ENCODE measurements around the gene GET3. TPM values are rescaled to one million over a fixed set of nuclear protein-coding genes. Genes with fewer than 3 reads are reported as not detected.
"Not testable (repeated sequence)": the region's sequence is repeated elsewhere in the genome, so short reads cannot be mapped to it uniquely, and the experiment has no call there.

Gene GET3
- total RNA-seq, 2 experiments from 2014 or later: 67.2 to 68.3 TPM

DNA sequence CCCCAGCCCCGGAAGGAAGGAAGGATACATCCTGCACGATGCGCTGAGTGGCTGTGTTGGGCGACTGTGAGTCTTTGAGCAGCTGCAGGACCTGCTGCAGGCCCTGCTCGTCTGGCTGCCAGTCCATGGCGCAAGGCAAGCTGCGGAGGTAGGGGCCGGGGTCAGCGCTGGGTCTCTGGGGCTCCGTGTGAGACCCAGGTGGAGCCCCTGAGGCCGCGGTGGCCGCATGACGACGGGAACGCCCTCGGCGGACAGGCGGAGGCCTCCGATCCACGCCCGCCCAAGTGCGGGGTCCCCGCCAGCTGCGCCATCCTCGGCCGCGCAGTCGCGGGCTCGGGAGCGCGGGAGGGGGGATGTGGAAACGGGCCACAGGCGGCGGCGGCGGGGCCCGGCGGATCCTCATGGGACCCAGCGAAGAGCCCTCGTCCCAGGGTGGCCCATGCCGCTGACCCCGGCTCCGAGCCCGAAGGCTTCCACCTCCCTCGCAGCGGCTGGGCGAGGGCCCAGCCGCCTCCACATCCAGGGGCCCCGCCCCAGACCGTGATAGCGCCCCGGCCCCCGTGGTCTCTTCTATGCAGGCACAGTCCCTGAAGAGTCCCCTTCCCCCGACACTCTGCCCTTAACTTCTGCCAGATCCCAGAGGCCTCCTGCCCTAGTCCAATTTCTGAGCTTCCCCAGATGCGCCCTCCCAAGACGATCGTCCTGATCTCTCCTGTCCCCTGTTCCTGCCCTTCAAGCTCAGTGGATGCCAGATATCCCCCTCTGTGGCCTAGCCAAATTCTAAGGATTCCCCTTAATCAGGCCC, 16.2 kb upstream of the GET3 start:
- peaks cover 28% of the 10 kb centered on the region for H3K36me3 Mint-ChIP-seq (ENCODE audit: low read depth)
- ChIA-PET POLR2A (no interaction called here), CTCF (interaction anchor here (0.5 to 2.1 kb wide), 3 partner anchors 10 to 170 kb away, joined by 3 to 6 read pairs (median 3); partner anchors contain the start of gene GCDH)
- no peaks in the 10 kb centered on the region for H3K27me3 Mint-ChIP-seq
- H3K27ac Mint-ChIP-seq: peak overlapping the region; percentile 95
- peak overlapping the region; percentile 95 for H3K4me3 Mint-ChIP-seq
- peaks cover 39% of the 10 kb centered on the region for H3K4me1 Mint-ChIP-seq
- peak; percentile 45 for DNase-seq
- no peaks in the 10 kb centered on the region for H3K9me3 Mint-ChIP-seq

DNA sequence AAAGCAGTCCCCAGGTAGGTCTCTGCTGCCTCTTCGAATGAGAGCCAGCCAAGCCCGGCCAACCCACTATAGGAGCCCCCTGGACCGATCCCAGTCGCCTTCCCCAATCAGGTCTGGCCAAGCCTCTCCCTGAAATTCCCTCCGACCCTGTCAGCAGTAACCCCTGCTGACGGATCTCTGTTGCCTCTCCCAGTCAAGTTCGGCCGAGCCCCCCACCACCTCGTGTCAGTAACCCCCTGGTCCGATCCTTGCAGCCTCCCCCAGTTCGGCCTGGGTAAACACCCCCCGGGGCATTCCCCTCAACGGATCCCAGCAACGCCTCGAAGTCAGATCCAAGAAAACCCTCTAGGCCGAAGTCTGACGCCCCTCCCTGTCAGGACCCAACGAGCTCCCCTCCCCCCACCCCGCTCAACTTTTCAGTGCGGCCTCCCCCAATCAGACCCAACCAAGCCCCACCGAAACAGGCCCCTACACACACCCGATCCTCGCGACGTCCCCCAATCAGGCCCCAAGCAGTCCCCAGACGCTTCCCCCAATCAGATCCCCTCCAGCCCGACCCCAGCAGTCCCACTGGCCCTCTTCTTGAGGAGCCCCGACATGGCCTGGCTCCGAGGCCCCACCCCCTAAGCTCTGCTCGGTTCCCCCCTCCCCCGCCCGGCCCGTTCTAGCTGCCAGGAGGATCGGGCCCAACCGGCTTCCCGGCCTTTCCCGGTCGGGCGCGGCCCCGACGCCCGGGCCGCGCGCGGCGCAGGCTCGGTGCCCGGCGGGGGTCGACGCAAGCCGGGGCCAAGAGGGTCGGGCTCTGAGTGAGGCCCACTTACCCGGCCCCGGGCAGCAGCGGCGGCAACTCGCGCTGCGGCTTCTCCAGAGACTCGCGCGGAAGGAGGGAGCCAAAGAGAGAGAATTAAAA, 15.4 kb upstream of the GET3 start:
- ChIA-PET POLR2A (interaction anchor here (1.1 to 1.6 kb wide), 2 partner anchors 12 to 70 kb away, joined by 4 to 8 read pairs; partner anchors contain the start of genes JUNB and TRIR), CTCF (interaction anchor here (0.5 to 2.1 kb wide), 8 partner anchors 8 to 169 kb away, joined by 3 to 6 read pairs (median 3); partner anchors contain the start of gene GCDH)
- Mint-ChIP-seq H3K27me3 (no peaks in the 10 kb centered on the region), H3K27ac (peak overlapping the region; percentile 95), H3K36me3 (ENCODE audit: low read depth) (peaks cover 26% of the 10 kb centered on the region), H3K9me3 (no peaks in the 10 kb centered on the region), H3K4me3 (peak overlapping the region; percentile 95), H3K4me1 (peaks cover 38% of the 10 kb centered on the region)
- DNase-seq: peak; percentile 55

DNA sequence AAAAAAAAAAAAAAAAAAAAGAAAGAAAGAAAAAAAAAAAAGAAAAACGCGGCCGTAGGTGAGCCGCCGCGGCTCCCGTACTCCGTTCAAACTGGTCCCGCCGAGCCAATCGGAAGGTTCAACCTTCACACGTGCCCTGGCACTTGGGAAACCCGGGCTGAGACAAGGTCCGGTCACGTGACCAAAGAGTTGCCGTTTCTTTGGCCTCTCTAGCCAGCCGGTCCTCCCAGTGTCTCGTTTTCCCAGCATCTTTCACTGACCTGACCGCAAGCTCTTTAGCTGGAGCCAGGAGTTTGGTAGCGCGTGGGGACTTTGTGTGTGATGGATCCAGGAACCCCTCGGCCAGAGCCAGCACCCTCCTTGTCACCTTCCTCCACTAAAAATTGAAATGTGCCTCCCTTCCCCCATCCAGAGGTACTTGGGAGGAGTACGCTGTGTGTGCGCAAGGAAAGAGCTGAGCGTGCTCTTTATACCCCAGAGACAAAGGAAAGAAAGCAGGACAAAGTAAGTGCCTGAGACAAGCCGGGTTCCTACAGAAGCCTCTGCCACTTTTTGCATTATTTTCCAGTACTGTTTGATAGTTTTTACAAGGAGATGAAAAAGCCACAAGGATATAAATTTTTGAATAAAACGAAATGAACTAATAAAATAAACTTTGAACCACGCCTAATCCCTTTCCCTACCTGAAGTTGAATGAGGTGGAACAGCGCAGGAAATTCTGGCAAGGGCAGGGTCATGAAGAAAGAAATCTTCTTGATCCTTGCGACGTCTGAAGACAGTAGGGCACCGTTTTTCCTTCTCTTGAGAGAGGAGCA, 14.5 kb upstream of the GET3 start:
- H3K36me3 Mint-ChIP-seq (ENCODE audit: low read depth): peaks cover 27% of the 10 kb centered on the region
- peaks cover 37% of the 10 kb centered on the region for H3K4me1 Mint-ChIP-seq
- ChIA-PET CTCF (interaction anchor here (0.6 to 2.6 kb wide), 10 partner anchors 9 to 74 kb away, joined by 3 to 22 read pairs (median 4); partner anchors contain the start of gene TRIR), POLR2A (interaction anchor here (1.1 to 1.6 kb wide), 3 partner anchors 9 to 69 kb away, joined by 3 to 8 read pairs (median 4); partner anchors contain the start of genes JUNB and TRIR)
- peak overlapping the region; percentile 86 for H3K4me3 Mint-ChIP-seq
- H3K27me3 Mint-ChIP-seq: no peaks in the 10 kb centered on the region
- H3K9me3 Mint-ChIP-seq: no peaks in the 10 kb centered on the region
- peak overlapping the region; percentile 93 for H3K27ac Mint-ChIP-seq
- DNase-seq: peak; percentile 98

DNA sequence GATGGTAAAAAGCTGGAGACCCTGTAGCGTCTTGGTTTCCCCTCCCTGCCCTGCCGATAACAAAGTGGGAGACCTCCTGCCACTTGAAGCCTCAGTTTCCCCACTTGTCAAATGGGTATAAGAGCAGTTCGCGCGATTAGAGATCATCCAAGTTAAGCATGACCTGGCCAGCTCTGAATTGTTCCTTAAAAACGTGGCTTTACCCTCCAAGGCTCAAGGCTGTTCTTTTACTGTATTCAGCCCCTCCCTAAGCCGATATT, 14.0 kb upstream of the GET3 start:
- POLR2A ChIA-PET: interaction anchor here (0.7 to 1.6 kb wide), 3 partner anchors 8 to 11 kb away, joined by 3 to 8 read pairs (median 3); partner anchors contain the start of gene TRIR
- H3K4me1 Mint-ChIP-seq: peaks cover 37% of the 10 kb centered on the region
- CTCF ChIA-PET: interaction anchor here (0.9 to 2.6 kb wide), 7 partner anchors 10 to 74 kb away, joined by 3 to 22 read pairs (median 6); partner anchors contain the start of gene TRIR
- no peaks in the 10 kb centered on the region for H3K9me3 Mint-ChIP-seq
- DNase-seq: no peak
- peak overlapping the region; percentile 93 for H3K27ac Mint-ChIP-seq
- H3K36me3 Mint-ChIP-seq (ENCODE audit: low read depth): peaks cover 28% of the 10 kb centered on the region
- H3K4me3 Mint-ChIP-seq: peak overlapping the region; percentile 86
- H3K27me3 Mint-ChIP-seq: no peaks in the 10 kb centered on the region

DNA sequence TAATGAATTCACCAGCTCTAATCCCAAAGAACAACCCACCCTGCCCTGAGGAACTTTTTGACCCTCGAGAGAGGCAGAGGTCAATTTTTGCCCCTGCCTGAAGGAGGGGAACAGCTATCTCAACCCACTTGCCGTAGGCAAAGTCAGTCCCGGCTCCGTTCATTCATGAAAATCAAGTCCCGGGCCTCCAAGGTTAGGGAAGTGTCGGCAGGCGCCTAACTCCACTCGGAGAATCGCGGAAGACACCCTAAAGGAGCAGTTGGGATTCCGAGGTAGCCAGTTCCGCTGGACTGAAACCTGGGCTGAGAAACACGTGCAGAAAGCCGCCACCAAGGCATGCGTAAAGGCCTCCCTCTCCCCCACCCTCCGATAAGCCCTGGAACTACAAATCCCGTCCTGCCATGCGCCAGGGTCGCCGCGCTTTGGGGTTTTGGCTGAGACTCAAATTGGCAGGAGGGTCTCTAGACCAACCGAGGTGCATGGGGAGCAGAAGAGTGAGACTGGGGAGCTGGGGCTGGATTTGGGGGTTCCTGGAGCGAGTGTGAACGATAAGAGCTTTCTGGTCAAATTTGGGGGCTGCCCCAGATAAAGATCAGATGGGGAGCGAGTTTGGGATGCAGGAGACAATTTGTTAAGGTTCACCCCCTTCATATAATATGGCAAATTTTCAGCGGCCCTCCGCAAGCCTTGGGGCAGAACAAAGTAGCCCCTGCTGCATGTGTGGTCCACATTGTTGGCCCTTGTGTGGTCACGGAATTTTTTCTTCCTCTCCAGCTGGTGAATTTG, 13.5 kb upstream of the GET3 start, which contains the start of gene TNPO2:
TSS of gene TNPO2 (minus strand) at position 292 of the 786 bp plus-strand sequence. CDS start 2,955 bp downstream, outside the sequence.
- peak; percentile 81 for DNase-seq
- H3K27me3 Mint-ChIP-seq: no peaks in the 10 kb centered on the region
- H3K4me3 Mint-ChIP-seq: peak within 1 kb of the TSS; percentile 86
- ChIA-PET POLR2A (interaction anchor here (0.7 to 1.3 kb wide), 2 partner anchors 8 to 10 kb away, joined by 3 read pairs; no protein-coding TSS in a partner anchor), CTCF (interaction anchor here (0.9 to 2.6 kb wide), 9 partner anchors 10 to 124 kb away, joined by 3 to 22 read pairs (median 5); partner anchors contain the start of gene TRIR)
- H3K36me3 Mint-ChIP-seq (ENCODE audit: low read depth): peaks cover 27% of the 10 kb centered on the region
- H3K9me3 Mint-ChIP-seq: no peaks in the 10 kb centered on the region
- H3K27ac Mint-ChIP-seq: peak within 1 kb of the TSS; percentile 93
- H3K4me1 Mint-ChIP-seq: peaks cover 32% of the 10 kb centered on the region

DNA sequence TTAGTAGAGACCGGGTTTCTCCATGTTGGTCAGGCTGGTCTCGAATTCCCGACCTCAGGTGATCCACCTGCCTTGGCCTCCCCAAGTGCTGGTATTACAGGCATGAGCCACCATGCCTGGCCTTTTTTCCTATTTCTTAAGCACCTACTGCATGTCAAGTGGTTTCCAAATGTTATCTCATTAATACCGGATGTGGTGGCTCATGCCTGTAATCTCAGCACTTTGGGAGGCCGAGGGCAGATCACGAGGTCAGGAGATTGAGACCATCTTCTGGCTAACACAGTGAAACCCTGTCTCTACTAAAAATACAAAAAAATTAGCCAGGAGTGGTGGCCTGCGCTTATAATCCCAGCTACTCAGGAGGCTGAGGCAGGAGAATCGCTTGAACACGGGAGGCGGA, 11.7 kb upstream of the GET3 start:
- peaks cover 36% of the 10 kb centered on the region for H3K36me3 Mint-ChIP-seq (ENCODE audit: low read depth)
- DNase-seq, H3K27ac Mint-ChIP-seq, H3K9me3 Mint-ChIP-seq, POLR2A ChIA-PET, H3K27me3 Mint-ChIP-seq, H3K4me3 Mint-ChIP-seq: not testable (repeated sequence)
- peaks cover 34% of the 10 kb centered on the region for H3K4me1 Mint-ChIP-seq
- CTCF ChIA-PET: interaction anchor here (2.0 kb wide), 1 partner anchor 71 kb away, joined by 5 read pairs; no protein-coding TSS in a partner anchor

DNA sequence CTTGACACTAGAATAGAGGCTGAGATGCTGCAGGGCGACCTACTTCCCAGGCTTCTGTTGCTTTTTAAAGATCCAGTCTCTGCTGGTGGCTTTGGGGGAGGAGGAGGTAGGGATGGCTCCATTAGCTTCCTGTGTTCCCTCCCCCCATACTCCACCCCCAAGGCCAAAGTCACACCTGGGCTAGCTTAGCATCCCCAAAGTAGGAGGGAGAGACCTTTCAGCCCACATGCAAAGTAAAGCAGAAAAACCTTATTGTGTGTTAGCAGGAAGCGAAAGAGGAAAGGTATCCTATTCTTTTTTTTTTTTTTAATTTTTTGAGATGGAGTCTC, 10.3 kb upstream of the GET3 start:
- H3K27me3 Mint-ChIP-seq: no peaks in the 10 kb centered on the region
- H3K36me3 Mint-ChIP-seq (ENCODE audit: low read depth): peaks cover 30% of the 10 kb centered on the region
- peaks cover 30% of the 10 kb centered on the region for H3K4me1 Mint-ChIP-seq
- no peak overlapping the region for H3K27ac Mint-ChIP-seq
- H3K9me3 Mint-ChIP-seq: no peaks in the 10 kb centered on the region
- H3K4me3 Mint-ChIP-seq: no peak overlapping the region
- CTCF ChIA-PET: interaction anchor here (0.6 to 1.5 kb wide), 5 partner anchors 10 to 51 kb away, joined by 3 to 8 read pairs (median 4); partner anchors contain the start of gene GET3
- POLR2A ChIA-PET: no interaction called here
- DNase-seq: no peak

DNA sequence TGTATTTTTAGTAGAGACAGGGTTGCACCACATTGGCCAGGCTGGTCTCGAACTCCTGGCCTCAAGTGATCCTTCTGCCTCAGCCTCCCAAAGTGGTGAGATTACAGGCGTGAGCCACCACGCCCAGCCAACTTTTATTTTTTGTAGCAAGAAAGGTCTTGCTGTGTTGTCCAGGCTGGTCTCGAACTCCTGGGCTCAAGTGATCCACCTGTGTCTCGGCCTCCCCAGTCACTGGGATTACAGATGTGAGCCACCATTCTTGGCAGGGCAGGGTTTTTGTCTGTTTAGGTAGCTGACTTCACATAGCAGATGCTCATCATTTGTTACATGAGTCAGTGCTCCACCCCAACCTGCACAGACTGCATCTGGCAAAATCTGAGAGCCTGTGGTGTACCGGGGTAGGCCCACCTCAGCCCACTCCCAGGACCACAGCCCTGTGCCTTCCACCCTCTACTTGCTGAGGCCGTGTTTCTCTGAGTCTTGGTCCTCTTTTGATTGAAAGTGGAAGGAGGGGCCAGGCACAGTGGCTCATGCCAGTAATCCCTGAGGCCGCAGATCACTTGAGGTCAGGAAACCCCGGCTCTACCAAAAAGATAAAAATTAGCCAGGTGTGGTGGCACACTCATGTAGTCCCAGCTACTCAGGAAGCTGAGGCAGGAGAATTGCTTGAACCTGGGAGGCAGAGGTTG, 9.4 kb upstream of the GET3 start:
- no peak overlapping the region for H3K4me3 Mint-ChIP-seq
- POLR2A ChIA-PET: no interaction called here
- H3K27me3 Mint-ChIP-seq: no peaks in the 10 kb centered on the region
- no peaks in the 10 kb centered on the region for H3K9me3 Mint-ChIP-seq
- no peak for DNase-seq
- CTCF ChIA-PET: interaction anchor here (1.2 to 1.5 kb wide), 2 partner anchors 30 to 50 kb away, joined by 4 to 8 read pairs; no protein-coding TSS in a partner anchor
- peaks cover 36% of the 10 kb centered on the region for H3K36me3 Mint-ChIP-seq (ENCODE audit: low read depth)
- peaks cover 33% of the 10 kb centered on the region for H3K4me1 Mint-ChIP-seq
- no peak overlapping the region for H3K27ac Mint-ChIP-seq

DNA sequence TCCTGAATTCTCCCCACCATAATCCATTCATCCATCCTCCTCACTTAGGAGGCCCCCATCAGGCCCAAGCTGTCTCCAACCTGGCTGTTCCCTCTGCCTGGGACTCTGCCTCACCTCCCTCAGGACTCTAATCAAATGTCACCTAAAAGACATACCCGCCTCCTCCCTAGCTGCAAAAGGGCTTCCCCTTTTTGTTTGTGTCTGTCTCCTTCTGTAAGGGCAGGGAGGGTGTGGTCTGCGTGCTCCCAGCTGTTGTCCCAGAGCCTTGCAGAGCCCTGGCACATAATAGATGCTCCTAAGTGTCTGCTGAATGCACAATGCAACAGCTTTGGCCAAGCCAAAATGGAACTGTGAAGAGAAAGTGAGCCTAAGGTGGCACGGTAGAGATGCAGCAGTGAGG, 7.2 kb upstream of the GET3 start:
- no peak overlapping the region for H3K4me3 Mint-ChIP-seq
- H3K9me3 Mint-ChIP-seq: no peaks in the 10 kb centered on the region
- H3K27me3 Mint-ChIP-seq: no peaks in the 10 kb centered on the region
- POLR2A ChIA-PET: no interaction called here
- peaks cover 27% of the 10 kb centered on the region for H3K4me1 Mint-ChIP-seq
- peaks cover 41% of the 10 kb centered on the region for H3K36me3 Mint-ChIP-seq (ENCODE audit: low read depth)
- H3K27ac Mint-ChIP-seq: no peak overlapping the region
- DNase-seq: no peak
- CTCF ChIA-PET: interaction anchor here (0.6 to 2.0 kb wide), 3 partner anchors 53 to 117 kb away, joined by 4 to 6 read pairs (median 4); no protein-coding TSS in a partner anchor

DNA sequence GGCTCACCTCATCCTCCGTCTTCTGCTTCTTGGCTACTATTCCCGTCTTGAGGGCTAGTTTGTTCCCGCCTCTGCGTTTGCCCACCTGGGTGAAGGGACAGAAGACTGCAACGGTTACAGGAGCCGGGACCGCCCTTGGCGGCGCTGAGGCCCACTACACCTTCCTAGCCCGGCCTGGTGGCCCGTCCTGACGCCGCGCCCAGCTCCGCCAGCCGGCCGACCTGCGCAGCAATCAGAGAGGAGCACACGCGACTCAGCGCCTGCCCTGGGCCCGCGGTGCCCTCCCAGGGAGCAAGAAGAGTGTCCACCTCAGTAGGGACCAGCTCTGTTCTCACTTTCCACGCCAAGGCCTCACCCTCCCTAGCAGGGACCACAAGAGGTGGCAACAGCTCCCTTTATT, 6.0 kb upstream of the GET3 start:
- POLR2A ChIA-PET: interaction anchor here (0.8 kb wide), 1 partner anchor 8 kb away, joined by 3 read pairs; the partner anchor contains the start of gene TNPO2

More for the DNA sequence above, 6.0 kb upstream of the GET3 start:
- Mint-ChIP-seq H3K36me3 (ENCODE audit: low read depth) (peaks cover 41% of the 10 kb centered on the region), H3K27me3 (no peaks in the 10 kb centered on the region), H3K9me3 (no peaks in the 10 kb centered on the region), H3K27ac (no peak overlapping the region), H3K4me3 (no peak overlapping the region), H3K4me1 (peaks cover 32% of the 10 kb centered on the region)
- DNase-seq: no peak
- CTCF ChIA-PET: interaction anchor here (0.7 to 2.0 kb wide), 5 partner anchors 10 to 149 kb away, joined by 3 to 6 read pairs (median 4); partner anchors contain the start of gene DNASE2
